MCF 10A (cell line): ENCODE results near the gene TSC22D2. TPM values are rescaled to one million over a fixed set of nuclear protein-coding genes. Genes with fewer than 3 reads are reported as not detected.

Experiments used
- BruUV-seq: library from RNA; stranded (reverse); fragments of 400-500 nt; replicated peaks from 2 replicates; lab custom pipeline; 2021; lab: Mats Ljungman, UMichigan
- CTCF ChIA-PET: fragments of 300-600 bp; sonication (Branson Sonifier 250); formaldehyde crosslinking; extraction: SDS; loops from one replicate; lab custom pipeline; 2021; ENCODE audit warnings: antibody characterized with exemption, inconsistent platforms; lab: Yijun Ruan, JAX
- POLR2A ChIA-PET: fragments of 300-600, 350-650 bp; sonication (Branson Sonifier 250); formaldehyde crosslinking; extraction: SDS; loops from one replicate; lab custom pipeline; 2020; ENCODE audit warnings: antibody characterized with exemption, inconsistent platforms; lab: Yijun Ruan, JAX
- DNase-seq: peaks from one replicate; pipeline ENCODE4 v3.0.0-alpha.2; 2018; ENCODE audit not compliant: unreplicated experiment
- H3K27ac Mint-ChIP-seq: one replicate; pipeline ENCODE4 v1.8.0; 2022; ENCODE audit warnings: mild to moderate bottlenecking, low read depth, mixed read lengths; ENCODE audit not compliant: unreplicated experiment
- H3K27me3 Mint-ChIP-seq: one replicate; pipeline ENCODE4 v1.8.0; 2022; ENCODE audit warnings: mixed read lengths; ENCODE audit not compliant: insufficient read depth, unreplicated experiment
- H3K36me3 Mint-ChIP-seq: one replicate; pipeline ENCODE4 v1.8.0; 2022; ENCODE audit warnings: mild to moderate bottlenecking, moderate library complexity, mixed read lengths; ENCODE audit not compliant: insufficient read depth, unreplicated experiment
- H3K4me1 Mint-ChIP-seq: one replicate; pipeline ENCODE4 v1.8.0; 2022; ENCODE audit warnings: mixed read lengths; ENCODE audit not compliant: insufficient read depth, unreplicated experiment
- H3K4me3 Mint-ChIP-seq: one replicate; pipeline ENCODE4 v1.8.0; 2022; ENCODE audit warnings: mild to moderate bottlenecking, moderate library complexity, mixed read lengths; ENCODE audit not compliant: unreplicated experiment
- H3K9me3 Mint-ChIP-seq: one replicate; pipeline ENCODE4 v1.8.0; 2022; ENCODE audit warnings: mixed read lengths; ENCODE audit not compliant: unreplicated experiment
- CTCF ChIP-seq: fragments of 200-600 bp; IDR thresholded peaks from one replicate; pipeline ENCODE4 v1.8.0; 2022; ENCODE audit warnings: antibody characterized with exemption, mild to moderate bottlenecking; ENCODE audit not compliant: unreplicated experiment
- intact Hi-C: fragments of 100-400 bp; cut with micrococcal nuclease; formaldehyde crosslinking; loops from 2 replicates; pipeline ENCODE4 v1.14.1; 2022
- total RNA-seq: library from RNA; stranded (reverse); gene quantifications from 2 replicates; pipeline ENCODE4 v1.2.3, GENCODE V29; 2022

The TSC22D2 gene
- total RNA-seq, 1 experiment from 2014 or later, result 31.2 TPM

- BruUV-seq, result no TSS peak
- Mint-ChIP-seq H3K36me3 (no peaks in the 10 kb centered on the region), H3K4me3 (no peak overlapping the region), H3K27me3 (no peaks in the 10 kb centered on the region), H3K9me3 (no peaks in the 10 kb centered on the region), H3K27ac (peak overlapping the region; percentile 59), H3K4me1 (peaks cover 43% of the 10 kb centered on the region)
- intact Hi-C loops, result no loop called here
- no peak for TF ChIP-seq CTCF
- POLR2A ChIA-PET, result interaction anchor here (0.6 to 3.4 kb wide), 10 partner anchors 11 to 168 kb away, joined by 3 to 43 read pairs (median 5); partner anchors contain the start of gene TSC22D2
- peak; percentile 68 for DNase-seq
- CTCF ChIA-PET, result interaction anchor here (0.5 to 1.4 kb wide), 4 partner anchors 12 to 137 kb away, joined by 3 to 4 read pairs (median 4); no protein-coding TSS in a partner anchor
These were observed 31.9 kb upstream of the TSC22D2 start for GRCh38 chr3:150376001-150376848.

- H3K9me3 Mint-ChIP-seq, result no peaks in the 10 kb centered on the region
- ChIA-PET POLR2A (interaction anchor here (1.0 to 3.4 kb wide), 3 partner anchors 14 to 32 kb away, joined by 3 to 43 read pairs (median 6); partner anchors contain the start of gene TSC22D2), CTCF (interaction anchor here (0.6 kb wide), 1 partner anchor 247 kb away, joined by 3 read pairs; no protein-coding TSS in a partner anchor)
- intact Hi-C loops, result no loop called here
- no TSS peak for BruUV-seq
- TF ChIP-seq CTCF, result no peak
- H3K36me3 Mint-ChIP-seq, result no peaks in the 10 kb centered on the region
- no peak overlapping the region for H3K4me3 Mint-ChIP-seq
- H3K27me3 Mint-ChIP-seq, result no peaks in the 10 kb centered on the region
- H3K27ac Mint-ChIP-seq, result peak overlapping the region; percentile 78
- no peak for DNase-seq
- H3K4me1 Mint-ChIP-seq, result peaks cover 29% of the 10 kb centered on the region
These were observed 30.3 kb upstream of the TSC22D2 start for GRCh38 chr3:150377601-150378300.

- no peak for TF ChIP-seq CTCF
- intact Hi-C loops, result no loop called here
- POLR2A ChIA-PET, result no interaction called here
- no peak for DNase-seq
- no peaks in the 10 kb centered on the region for H3K36me3 Mint-ChIP-seq
- no peak overlapping the region for H3K4me3 Mint-ChIP-seq
- CTCF ChIA-PET, result no interaction called here
- peak overlapping the region; percentile 78 for H3K27ac Mint-ChIP-seq
- no peaks in the 10 kb centered on the region for H3K9me3 Mint-ChIP-seq
- no TSS peak for BruUV-seq
- H3K27me3 Mint-ChIP-seq, result no peaks in the 10 kb centered on the region
- H3K4me1 Mint-ChIP-seq, result peaks cover 29% of the 10 kb centered on the region
These were observed 29.8 kb upstream of the TSC22D2 start for GRCh38 chr3:150378301-150378748.

- ChIA-PET CTCF (no interaction called here), POLR2A (no interaction called here)
- H3K36me3 Mint-ChIP-seq, result no peaks in the 10 kb centered on the region
- no peak overlapping the region for H3K27ac Mint-ChIP-seq
- no peak overlapping the region for H3K4me3 Mint-ChIP-seq
- peaks cover 29% of the 10 kb centered on the region for H3K4me1 Mint-ChIP-seq
- no TSS peak for BruUV-seq
- no peak for TF ChIP-seq CTCF
- intact Hi-C loops, result no loop called here
- H3K27me3 Mint-ChIP-seq, result no peaks in the 10 kb centered on the region
- no peaks in the 10 kb centered on the region for H3K9me3 Mint-ChIP-seq
- no peak for DNase-seq
These were observed 28.6 kb upstream of the TSC22D2 start for GRCh38 chr3:150379469-150379868.
